Measurements from ENCODE around the gene COX18. TPM values are rescaled to one million over a fixed set of nuclear protein-coding genes. Genes with fewer than 3 reads are reported as not detected.

COX18 gene
- total and polyA plus RNA-seq, 2 experiments from 2014 or later = 9.6 to 44.7 TPM

- TF ChIP-seq POLR2AphosphoS5 (IDR thresholded peaks at IDR 0.05; ENCODE audit: low read depth) (no peak), EZH2phosphoT487 (IDR thresholded peaks at IDR 0.05; ENCODE audit: unreplicated experiment) (no peak), CREB1 (CRISPR knock-in tag; IDR thresholded peaks at IDR 0.05; ENCODE audit: low read depth) (no peak), REST (IDR thresholded peaks at IDR 0.05; ENCODE audit: unreplicated experiment) (no peak), ZNF462 (CRISPR knock-in tag; IDR thresholded peaks at IDR 0.05) (no peak), CTCF (conservative IDR thresholded peaks at IDR 0.05; ENCODE audit: low read depth in 2 of 2) (no peak), NANOG (IDR thresholded peaks at IDR 0.05; ENCODE audit: borderline replicate concordance) (no peak), EZH2 (IDR thresholded peaks at IDR 0.05; ENCODE audit: low read depth, unreplicated experiment) (no peak), STAT1 (IDR thresholded peaks at IDR 0.05; ENCODE audit: unreplicated experiment) (no peak), ZNF331 (CRISPR knock-in tag; IDR thresholded peaks at IDR 0.05; ENCODE audit: low read depth) (no peak), ETS1 (IDR thresholded peaks at IDR 0.05) (no peak), ZNF114 (CRISPR knock-in tag; IDR thresholded peaks at IDR 0.05) (no peak), JUNB (IDR thresholded peaks at IDR 0.05; ENCODE audit: unreplicated experiment) (no peak)
- H3K9me3 Mint-ChIP-seq = no peaks in the 10 kb centered on the region; the same call in 2 of the 3 replicates
- DNase-seq (ENCODE audit: low spot score) (no peak), ATAC-seq (no peak)
- Histone ChIP-seq H2AFZ (no peak overlapping the region), H3K36me3 (ENCODE audit: insufficient read depth) (peaks cover 6% of the 10 kb centered on the region), H3K27me3 (ENCODE audit: insufficient read depth) (no peaks in the 10 kb centered on the region), H3K4me3 (no peak overlapping the region), H3K4me1 (ENCODE audit: insufficient read depth) (no peaks in the 10 kb centered on the region), H3F3A (replicated peaks; ENCODE audit: low read depth) (no peaks in the 10 kb centered on the region), H3K27ac (ENCODE audit: low read depth) (no peak overlapping the region), H3K9me2 (ENCODE audit: insufficient read depth) (no peaks in the 10 kb centered on the region), H4K20me1 (replicated peaks; ENCODE audit: insufficient read depth) (no peaks in the 10 kb centered on the region), H3K79me2 (replicated peaks; ENCODE audit: insufficient read depth) (peaks cover 15% of the 10 kb centered on the region; the same call in 1 of the 2 replicates), H3K4me2 (no peak overlapping the region)
- no peak overlapping the region for H3K27ac Mint-ChIP-seq
- no peak overlapping the region for H3K4me3 Mint-ChIP-seq
- H3K36me3 Mint-ChIP-seq (ENCODE audit: low read depth) = peaks cover 41% of the 10 kb centered on the region
- peaks cover 6% of the 10 kb centered on the region for H3K27me3 Mint-ChIP-seq (ENCODE audit: insufficient read depth, low read depth, poor library complexity)
- peaks cover 8% of the 10 kb centered on the region for H3K4me1 Mint-ChIP-seq
These were observed 5.0 kb downstream of the COX18 start for GRCh38 chr4:73064536-73064935.
